IMR-90 (cell line): ENCODE results near the gene FOXL2NB. TPM values are rescaled to one million over a fixed set of nuclear protein-coding genes. Genes with fewer than 3 reads are reported as not detected.

Experiments
- ATAC-seq: fragments of 200-7000 bp; cut with Tn5 transposase; 2 replicates; pipeline ENCODE4 v1.9.1; 2020; ENCODE audit warnings: low read depth, mild to moderate bottlenecking, moderate library complexity
- BruUV-seq: library from RNA; stranded (reverse); fragments of 400-500 nt; replicated peaks from 2 replicates; lab custom pipeline; 2021; lab: Mats Ljungman, UMichigan
- CTCF ChIA-PET: fragments of 300-600 bp; formaldehyde crosslinking; extraction: SDS; loops from one replicate; lab custom pipeline; 2021; ENCODE audit warnings: antibody characterized with exemption; lab: Yijun Ruan, JAX
- POLR2A ChIA-PET: fragments of 300-600 bp; sonication (Branson Sonifier 250); formaldehyde crosslinking; loops from one replicate; lab custom pipeline; 2022; ENCODE audit warnings: antibody characterized with exemption; ENCODE audit not compliant: unreplicated experiment; lab: Charles Lee
- DNase-seq: peaks from one replicate; pipeline ENCODE4 v3.0.0; 2013
- H2AFZ ChIP-seq: replicated peaks from 2 replicates; pipeline ENCODE3; 2013; ENCODE audit warnings: low read length, mild to moderate bottlenecking; ENCODE audit not compliant: poor library complexity
- H2AK5ac ChIP-seq: 2 replicates; pipeline ENCODE4 v1.6.1; 2013; ENCODE audit warnings: low read depth, low read length, inconsistent platforms
- H2AK9ac ChIP-seq: replicated peaks from 2 replicates; pipeline ENCODE3; 2013; ENCODE audit warnings: mild to moderate bottlenecking, low read depth, low read length, moderate library complexity; ENCODE audit not compliant: poor library complexity
- H2BK120ac ChIP-seq: 2 replicates; pipeline ENCODE4 v1.6.1; 2013; ENCODE audit warnings: low read depth, low read length, inconsistent platforms
- H2BK15ac ChIP-seq: 3 replicates; pipeline ENCODE4 v1.6.1; 2013; ENCODE audit warnings: low read depth, low read length, inconsistent platforms
- H2BK20ac ChIP-seq: 2 replicates; pipeline ENCODE4 v1.6.1; 2013; ENCODE audit warnings: low read depth, mild to moderate bottlenecking, inconsistent platforms, low read length, moderate library complexity
- H2BK5ac ChIP-seq: 2 replicates; pipeline ENCODE4 v1.6.1; 2013; ENCODE audit warnings: mild to moderate bottlenecking, low read depth, low read length, inconsistent platforms; ENCODE audit not compliant: poor library complexity, severe bottlenecking
- H3K14ac ChIP-seq: replicated peaks from 2 replicates; pipeline ENCODE4 v1.6.1; 2013; ENCODE audit warnings: low read depth, low read length, inconsistent platforms
- H3K18ac ChIP-seq: 2 replicates; pipeline ENCODE4 v1.6.1; 2013; ENCODE audit warnings: low read depth, low read length, control low read depth
- H3K23ac ChIP-seq: 2 replicates; pipeline ENCODE4 v1.6.1; 2013; ENCODE audit warnings: low read depth, low read length, inconsistent platforms
- H3K27ac ChIP-seq: 2 replicates; pipeline ENCODE4 v1.5.1; 2013; ENCODE audit warnings: mild to moderate bottlenecking, control low read depth, low read length; ENCODE audit not compliant: insufficient read depth
- H3K27me3 ChIP-seq: 2 replicates; pipeline ENCODE4 v1.6.1; 2013; ENCODE audit warnings: low read length; ENCODE audit not compliant: control insufficient read depth, insufficient read depth
- H3K36me3 ChIP-seq: 2 replicates; pipeline ENCODE4 v1.6.1; 2013; ENCODE audit warnings: low read length, mixed read lengths; ENCODE audit not compliant: control insufficient read depth, insufficient read depth
- H3K4ac ChIP-seq: 2 replicates; pipeline ENCODE4 v1.6.1; 2013; ENCODE audit warnings: low read depth, low read length, inconsistent platforms
- H3K4me1 ChIP-seq: 2 replicates; pipeline ENCODE4 v1.6.1; 2013; ENCODE audit warnings: low read length, mixed read lengths; ENCODE audit not compliant: control insufficient read depth, insufficient read depth
- H3K4me2 ChIP-seq: 2 replicates; pipeline ENCODE4 v1.6.1; 2013; ENCODE audit warnings: low read depth, mild to moderate bottlenecking, control low read depth, low read length, moderate library complexity
- H3K4me3 ChIP-seq: 2 replicates; pipeline ENCODE4 v1.5.1; 2013; ENCODE audit warnings: low read depth, mild to moderate bottlenecking, control low read depth, low read length, moderate library complexity; ENCODE audit not compliant: insufficient read depth
- H3K56ac ChIP-seq: 2 replicates; pipeline ENCODE4 v1.6.1; 2013; ENCODE audit warnings: low read length, inconsistent platforms; ENCODE audit not compliant: insufficient read depth; ENCODE audit errors: extremely low read depth
- H3K79me1 ChIP-seq, 2 experiments: 2 replicates each; pipeline ENCODE4 v1.6.1; 2013; ENCODE audit warnings: low read length in 2 of 2, inconsistent platforms in 1 of 2, low read depth in 1 of 2
- H3K9ac ChIP-seq: 2 replicates; pipeline ENCODE4 v1.6.1; 2013; ENCODE audit warnings: low read depth, low read length, control low read depth
- H3K9me1 ChIP-seq: 2 replicates; pipeline ENCODE4 v1.6.1; 2013; ENCODE audit warnings: low read length, inconsistent platforms; ENCODE audit not compliant: insufficient read depth
- H3K9me3 ChIP-seq: 2 replicates; pipeline ENCODE4 v1.6.1; 2013; ENCODE audit warnings: low read length; ENCODE audit not compliant: control insufficient read depth, insufficient read depth
- H4K20me1 ChIP-seq: 2 replicates; pipeline ENCODE4 v1.6.1; 2013; ENCODE audit warnings: low read length, inconsistent platforms; ENCODE audit not compliant: insufficient read depth
- H4K5ac ChIP-seq: 2 replicates; pipeline ENCODE4 v1.6.1; 2013; ENCODE audit warnings: mild to moderate bottlenecking, low read depth, low read length, control low read depth
- H4K8ac ChIP-seq, 2 experiments: 2 replicates each; pipeline ENCODE4 v1.6.1; 2013; ENCODE audit warnings: low read depth in 2 of 2, low read length in 2 of 2, control low read depth in 1 of 2, inconsistent platforms in 1 of 2
- H4K91ac ChIP-seq: 2 replicates; pipeline ENCODE4 v1.6.1; 2013; ENCODE audit warnings: low read depth, low read length, inconsistent platforms; ENCODE audit not compliant: insufficient read depth
- BHLHE40 ChIP-seq: fragments of 150-350 bp; IDR thresholded peaks from 2 replicates; pipeline ENCODE4 v1.6.1; 2016; ENCODE audit warnings: mild to moderate bottlenecking, low read depth, low read length
- CEBPB ChIP-seq: IDR thresholded peaks from 2 replicates; pipeline ENCODE4 v1.6.1; 2012; ENCODE audit warnings: low read depth, low read length, improper control_type of control experiment
- WGBS, 2 experiments: methylation state at CpG; one replicate each; pipeline versions ENCODE4 v1.1.5 to v1.1.7; 2013; ENCODE audit warnings: missing lambda C conversion rate in 2 of 2; ENCODE audit not compliant: insufficient read length in 1 of 2; ENCODE audit errors: extremely low coverage in 2 of 2; 5-methylcytosine and 5-hydroxymethylcytosine counted together
- dilution Hi-C: fragments of 300-500 bp; cut with HindIII; formaldehyde crosslinking; loops from one replicate; pipeline ENCODE4 v1.14.3; 2018; ENCODE audit warnings: low sequenced_read_pairs; ENCODE audit not compliant: unreplicated experiment
- in situ Hi-C: fragments of 300-500 bp; cut with MboI; formaldehyde crosslinking; loops from 3 replicates; pipeline ENCODE4 v1.14.3; 2019; ENCODE audit warnings: low sequenced_read_pairs, inconsistent platforms, mixed read lengths
- intact Hi-C: fragments of 100-400 bp; cut with micrococcal nuclease; formaldehyde crosslinking; loops from 2 replicates; pipeline ENCODE4 v1.10.0; 2022
- polyA plus RNA-seq, 3 experiments: library from polyadenylated mRNA; depleted of rRNA; stranded (reverse); fragments of >200 nt; gene quantifications; 2 replicates each; pipeline ENCODE4 v1.2.3, GENCODE V29; 2012; ENCODE audit warnings: low replicate concordance in 1 of 3
- total RNA-seq: library from RNA; depleted of rRNA; stranded (reverse); fragments of >200 nt; gene quantifications from 2 replicates; pipeline ENCODE4 v1.2.3, GENCODE V29; 2012

The FOXL2NB gene
- total and polyA plus RNA-seq, 2 of the 4 experiments (the other 2 are of a cell fraction) = under 0.01 to 0.05 TPM

DNA sequence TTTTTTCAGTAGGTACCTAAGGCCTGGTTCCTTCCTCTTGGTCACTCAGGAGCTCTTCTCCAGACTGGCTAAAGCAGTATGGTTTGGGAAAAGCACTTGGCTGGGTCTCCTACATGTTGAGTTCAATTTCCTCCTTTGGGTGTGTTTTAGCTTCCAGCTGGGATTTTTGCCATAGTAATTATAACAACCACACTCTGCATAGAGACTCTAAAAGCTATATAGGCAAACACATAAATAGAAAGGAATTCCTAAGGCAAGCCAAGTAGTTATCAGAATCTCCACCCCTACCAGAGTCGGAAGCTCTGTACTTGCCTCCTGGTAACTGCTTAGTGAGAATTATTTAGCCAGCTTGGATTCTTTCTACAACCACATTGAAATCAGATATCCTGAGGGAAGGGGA is 48.7 kb upstream of the FOXL2NB start:
- intact Hi-C loops (no loop called here), dilution Hi-C loops (no loop called here)

More for the DNA sequence above, 48.7 kb upstream of the FOXL2NB start:
- peak overlapping the region; percentile 34 for H2AK5ac ChIP-seq
- WGBS, 2 experiments = no CpG with 5 or more reads among the region's 1 CpG
- H3K27ac ChIP-seq = no peak overlapping the region
- peak overlapping the region; percentile 41; the same call in 1 of the 2 replicates for H3K23ac ChIP-seq
- TF ChIP-seq CEBPB = no peak
- no peak for TF ChIP-seq BHLHE40
- peak overlapping the region; percentile 56 for H3K4ac ChIP-seq
- in situ Hi-C loops = no loop called here
- ATAC-seq = peak; percentile 97
- H4K91ac ChIP-seq = no peak overlapping the region
- BruUV-seq = no TSS peak
- peak overlapping the region; percentile 13 for H2AFZ ChIP-seq
- no peaks in the 10 kb centered on the region for H3K36me3 ChIP-seq
- peak overlapping the region; percentile 79 for H2BK20ac ChIP-seq
- no peak overlapping the region for H3K4me3 ChIP-seq
- no peak overlapping the region for H2BK5ac ChIP-seq
- H3K4me1 ChIP-seq = peaks cover 6% of the 10 kb centered on the region
- peak overlapping the region; percentile 37 for H2BK120ac ChIP-seq
- H3K56ac ChIP-seq = no peak overlapping the region
- H4K20me1 ChIP-seq = no peaks in the 10 kb centered on the region
- H3K4me2 ChIP-seq = peak overlapping the region; percentile 57
- no peak overlapping the region for H3K9ac ChIP-seq
- H3K9me3 ChIP-seq = no peaks in the 10 kb centered on the region
- 0 out of 2 replicates have a peak, but pooled peaks cover 2% of the 10 kb centered on the region for H3K9me1 ChIP-seq
- 0 out of 2 replicates have a peak overlapping the region, but pooled peaks have one; percentile 60 for H3K18ac ChIP-seq
- H4K8ac ChIP-seq = peak overlapping the region in 1 of 2 experiments; percentile 46; a peak in 1 of 4 replicates
- H4K5ac ChIP-seq = no peak overlapping the region
- POLR2A ChIA-PET = no interaction called here
- H2BK15ac ChIP-seq = no peak overlapping the region; the same call in 2 of the 3 replicates
- H3K14ac ChIP-seq = peak overlapping the region; percentile 85; the same call in 1 of the 2 replicates
- CTCF ChIA-PET = interaction anchor here (0.7 to 4.4 kb wide), 5 partner anchors 10 to 23 kb away, joined by 3 to 30 read pairs (median 3); no protein-coding TSS in a partner anchor
- no peaks in the 10 kb centered on the region for H3K79me1 ChIP-seq
- peak; percentile 57 for DNase-seq
- H3K27me3 ChIP-seq = no peaks in the 10 kb centered on the region
- H2AK9ac ChIP-seq = peak overlapping the region; percentile 89
